Endothelial cell (in vitro differentiated cells): ENCODE measurements around the gene SAFB2. TPM values are rescaled to one million over a fixed set of nuclear protein-coding genes. Genes with fewer than 3 reads are reported as not detected.
A peak's percentile ranks its signal among the peaks of the same experiment; 100 is the strongest.

Experiments used
- DNase-seq: peaks from one replicate; pipeline ENCODE4 v3.0.0; 2021; ENCODE audit warnings: low spot score
- H3K27ac Mint-ChIP-seq: one replicate; pipeline ENCODE4 v1.8.0; 2021; ENCODE audit warnings: mixed read lengths, inconsistent platforms; ENCODE audit not compliant: unreplicated experiment
- H3K27me3 Mint-ChIP-seq: one replicate; pipeline ENCODE4 v1.8.0; 2021; ENCODE audit warnings: mild to moderate bottlenecking, moderate library complexity, mixed read lengths, inconsistent platforms; ENCODE audit not compliant: unreplicated experiment
- H3K36me3 Mint-ChIP-seq: one replicate; pipeline ENCODE4 v1.8.0; 2021; ENCODE audit warnings: mild to moderate bottlenecking, low read depth, mixed read lengths, inconsistent platforms; ENCODE audit not compliant: unreplicated experiment
- H3K4me1 Mint-ChIP-seq: one replicate; pipeline ENCODE4 v1.8.0; 2021; ENCODE audit warnings: mild to moderate bottlenecking, mixed read lengths, inconsistent platforms; ENCODE audit not compliant: unreplicated experiment
- H3K4me3 Mint-ChIP-seq: one replicate; pipeline ENCODE4 v1.8.0; 2021; ENCODE audit warnings: mild to moderate bottlenecking, mixed read lengths, inconsistent platforms; ENCODE audit not compliant: unreplicated experiment
- H3K9me3 Mint-ChIP-seq: one replicate; pipeline ENCODE4 v1.8.0; 2021; ENCODE audit warnings: mixed read lengths, inconsistent platforms; ENCODE audit not compliant: unreplicated experiment
- total RNA-seq: library from RNA; stranded (reverse); fragmentation: NEBNext Ultra II Directional; extraction: Animal tissue kit (Norgen Biotek cat#: 25700); gene quantifications from one replicate; pipeline ENCODE4 v1.2.1, GENCODE V29; 2021; ENCODE audit not compliant: unreplicated experiment
- TF ChIP-seq, protein P1 (sequence below): fragments of 200-600 bp; sonication (generic); IDR thresholded peaks from one replicate; pipeline ENCODE4 v1.5.0; 2021; ENCODE audit warnings: antibody characterized with exemption; ENCODE audit not compliant: unreplicated experiment

SAFB2 gene
- total RNA-seq, 1 donor from 2014 or later = 85.5 TPM

DNA sequence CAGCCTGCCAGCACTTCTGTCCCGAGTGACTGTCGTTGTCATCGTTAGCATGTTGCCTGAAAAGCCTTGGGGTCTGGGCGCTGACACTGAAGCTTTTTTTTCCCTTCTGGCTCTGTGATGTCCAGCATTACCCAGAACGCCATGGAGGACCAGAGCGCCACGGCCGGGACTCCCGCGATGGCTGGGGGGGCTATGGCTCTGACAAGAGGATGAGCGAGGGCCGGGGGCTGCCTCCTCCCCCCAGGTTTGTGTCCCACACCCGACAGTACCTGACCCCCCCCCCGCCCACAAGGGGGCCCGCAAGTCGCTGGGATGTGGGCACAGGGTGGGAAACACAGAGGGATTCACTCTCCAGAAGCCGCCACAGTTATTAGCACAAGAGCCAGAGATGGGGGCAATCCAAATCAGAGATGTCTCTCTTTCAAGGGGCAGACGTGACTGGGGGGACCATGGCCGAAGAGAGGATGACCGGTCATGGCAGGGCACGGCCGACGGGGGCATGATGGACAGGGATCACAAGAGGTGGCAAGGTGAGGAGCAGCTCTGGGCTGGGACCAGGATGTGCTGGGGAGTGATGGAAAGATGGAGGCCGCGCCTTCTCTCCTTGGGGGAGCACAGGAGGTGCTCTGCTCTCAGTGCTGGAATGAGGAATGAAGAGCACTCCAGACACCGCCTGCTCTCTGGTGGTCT lies 44.5 kb upstream of the SAFB2 start:
- TF ChIP-seq, protein P1, sequence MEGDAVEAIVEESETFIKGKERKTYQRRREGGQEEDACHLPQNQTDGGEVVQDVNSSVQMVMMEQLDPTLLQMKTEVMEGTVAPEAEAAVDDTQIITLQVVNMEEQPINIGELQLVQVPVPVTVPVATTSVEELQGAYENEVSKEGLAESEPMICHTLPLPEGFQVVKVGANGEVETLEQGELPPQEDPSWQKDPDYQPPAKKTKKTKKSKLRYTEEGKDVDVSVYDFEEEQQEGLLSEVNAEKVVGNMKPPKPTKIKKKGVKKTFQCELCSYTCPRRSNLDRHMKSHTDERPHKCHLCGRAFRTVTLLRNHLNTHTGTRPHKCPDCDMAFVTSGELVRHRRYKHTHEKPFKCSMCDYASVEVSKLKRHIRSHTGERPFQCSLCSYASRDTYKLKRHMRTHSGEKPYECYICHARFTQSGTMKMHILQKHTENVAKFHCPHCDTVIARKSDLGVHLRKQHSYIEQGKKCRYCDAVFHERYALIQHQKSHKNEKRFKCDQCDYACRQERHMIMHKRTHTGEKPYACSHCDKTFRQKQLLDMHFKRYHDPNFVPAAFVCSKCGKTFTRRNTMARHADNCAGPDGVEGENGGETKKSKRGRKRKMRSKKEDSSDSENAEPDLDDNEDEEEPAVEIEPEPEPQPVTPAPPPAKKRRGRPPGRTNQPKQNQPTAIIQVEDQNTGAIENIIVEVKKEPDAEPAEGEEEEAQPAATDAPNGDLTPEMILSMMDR = no peak
- Mint-ChIP-seq H3K36me3 (peaks cover 43% of the 10 kb centered on the region), H3K9me3 (no peaks in the 10 kb centered on the region), H3K4me1 (no peaks in the 10 kb centered on the region), H3K27me3 (peaks cover 5% of the 10 kb centered on the region), H3K27ac (no peak overlapping the region), H3K4me3 (no peak overlapping the region)
- DNase-seq = no peak

DNA sequence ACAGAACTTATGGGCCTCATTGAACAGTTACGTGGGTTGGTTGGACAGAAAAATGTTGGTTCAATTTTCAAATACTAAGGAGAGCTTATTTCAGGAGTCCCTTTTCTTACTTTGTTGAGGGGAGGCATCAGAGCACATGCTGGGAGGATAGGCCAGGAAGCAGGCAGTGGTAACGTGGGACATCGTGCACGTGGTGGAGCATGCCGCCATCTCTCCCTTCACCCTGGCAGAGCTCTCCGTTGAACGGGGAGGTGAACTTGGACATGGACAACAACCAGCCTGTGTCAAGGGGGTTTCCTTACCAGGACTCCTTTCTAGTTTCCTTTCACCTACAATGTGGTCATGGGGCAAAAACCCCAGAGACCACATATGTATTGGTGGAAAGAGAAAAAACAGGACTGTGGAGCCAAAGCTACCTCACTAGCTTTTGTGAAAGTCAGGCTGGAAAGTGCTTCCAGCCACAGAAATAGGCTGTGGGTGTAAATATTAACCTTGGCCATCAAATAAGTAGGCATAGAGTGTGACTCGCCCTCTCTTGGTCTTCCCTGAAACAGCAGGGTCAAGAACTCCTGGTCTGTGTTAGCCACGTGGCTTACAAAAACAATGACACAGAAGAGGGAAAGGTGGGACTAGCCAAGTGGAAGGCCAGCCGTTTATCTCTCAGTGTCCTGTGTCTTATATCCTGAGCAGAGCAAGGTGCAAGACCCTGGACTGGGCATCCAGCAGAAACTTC lies 43.4 kb upstream of the SAFB2 start:
- TF ChIP-seq, protein P1 = no peak
- H3K4me1 Mint-ChIP-seq = no peaks in the 10 kb centered on the region
- H3K27me3 Mint-ChIP-seq = peaks cover 3% of the 10 kb centered on the region
- no peak for DNase-seq
- H3K4me3 Mint-ChIP-seq = peak overlapping the region; percentile 26
- H3K27ac Mint-ChIP-seq = peak overlapping the region; percentile 7
- peaks cover 36% of the 10 kb centered on the region for H3K36me3 Mint-ChIP-seq
- H3K9me3 Mint-ChIP-seq = no peaks in the 10 kb centered on the region

DNA sequence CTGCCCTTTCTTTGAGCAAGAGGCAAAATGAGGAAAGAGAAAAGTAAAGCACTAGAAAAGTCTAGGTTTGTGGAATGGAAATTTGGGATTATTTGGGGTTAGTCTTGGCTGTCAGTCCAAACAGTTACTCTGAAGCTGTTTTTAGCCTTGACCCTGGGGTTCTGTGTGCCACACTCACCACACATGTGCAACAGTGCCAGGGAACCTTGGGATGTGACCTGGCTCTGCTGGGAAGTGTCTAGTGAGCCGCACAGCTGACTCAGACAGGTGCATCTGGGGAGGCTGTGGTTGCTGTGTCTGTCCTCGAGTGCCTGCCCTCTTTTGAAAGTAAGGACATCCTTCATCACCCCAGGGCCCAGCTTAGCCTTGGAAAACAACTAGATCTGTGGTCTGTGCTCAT lies 41.9 kb upstream of the SAFB2 start:
- no peaks in the 10 kb centered on the region for H3K9me3 Mint-ChIP-seq
- no peak overlapping the region for H3K4me3 Mint-ChIP-seq
- peak overlapping the region; percentile 24 for H3K27ac Mint-ChIP-seq
- DNase-seq = no peak
- no peaks in the 10 kb centered on the region for H3K4me1 Mint-ChIP-seq
- H3K36me3 Mint-ChIP-seq = peaks cover 37% of the 10 kb centered on the region
- H3K27me3 Mint-ChIP-seq = peaks cover 3% of the 10 kb centered on the region
- TF ChIP-seq, protein P1 = no peak

GRCh38 chr19:5663904-5664303 lies 41.3 kb upstream of the SAFB2 start:
- H3K27ac Mint-ChIP-seq = no peak overlapping the region
- H3K4me3 Mint-ChIP-seq = no peak overlapping the region
- DNase-seq = no peak
- peaks cover 3% of the 10 kb centered on the region for H3K27me3 Mint-ChIP-seq
- H3K36me3 Mint-ChIP-seq = peaks cover 37% of the 10 kb centered on the region
- TF ChIP-seq, protein P1 = no peak
- H3K9me3 Mint-ChIP-seq = no peaks in the 10 kb centered on the region
- H3K4me1 Mint-ChIP-seq = no peaks in the 10 kb centered on the region

GRCh38 chr19:5661483-5661882 lies 38.9 kb upstream of the SAFB2 start:
- Mint-ChIP-seq H3K27ac (no peak overlapping the region), H3K9me3 (no peaks in the 10 kb centered on the region), H3K36me3 (peaks cover 31% of the 10 kb centered on the region), H3K4me1 (no peaks in the 10 kb centered on the region), H3K27me3 (peaks cover 4% of the 10 kb centered on the region), H3K4me3 (peak overlapping the region; percentile 56)
- TF ChIP-seq, protein P1 = no peak
- no peak for DNase-seq
